Ovary (tissue), 9 donors: ENCODE results near the gene TLR3. TPM values are rescaled to one million over a fixed set of nuclear protein-coding genes. Genes with fewer than 3 reads are reported as not detected.

Experiments used
- DNase-seq, 5 donors: peaks; one replicate each; pipeline ENCODE4 v3.0.0-alpha.2; 2019 to 2020
- H3K27ac ChIP-seq, 2 donors: fragments of 200-600 bp; one replicate each; pipeline versions ENCODE4 v1.5.1 to v1.8.0; 2019 to 2022
- H3K27me3 ChIP-seq: fragments of 200-600 bp; one replicate; pipeline ENCODE4 v1.8.0; 2022
- H3K36me3 ChIP-seq: fragments of 200-600 bp; sonication (generic); one replicate; pipeline ENCODE4 v1.5.1; 2019
- H3K4me1 ChIP-seq: one replicate; pipeline ENCODE4 v1.8.1; 2013; ENCODE audit warnings: mild to moderate bottlenecking, moderate library complexity; ENCODE audit not compliant: insufficient read depth
- H3K4me3 ChIP-seq: fragments of 200-600 bp; sonication (generic); one replicate; pipeline ENCODE4 v1.5.1; 2017
- H3K9me3 ChIP-seq, 2 donors: fragments of 200-600 bp in 1 of 2; sonication (generic) in 1 of 2; one replicate each; pipeline versions ENCODE4 v1.5.1 to v1.8.1; 2013 to 2019; ENCODE audit warnings: mild to moderate bottlenecking in 1 of 2, moderate library complexity in 1 of 2
- CTCF ChIP-seq, 3 donors: fragments of 450-650 bp in 2 of 3; fragments of 200-600 bp in 1 of 3; IDR thresholded peaks; one replicate each; pipeline versions ENCODE4 v1.5.1 to v1.8.0; 2016 to 2022; ENCODE audit warnings: antibody characterized with exemption in 3 of 3, mild to moderate bottlenecking in 1 of 3
- EP300 ChIP-seq: sonication (generic); formaldehyde crosslinking; IDR thresholded peaks from one replicate; pipeline ENCODE4 v1.6.1; 2017; ENCODE audit warnings: antibody characterized with exemption
- POLR2A ChIP-seq: fragments of 450-650 bp; IDR thresholded peaks from one replicate; pipeline ENCODE4 v1.6.1; 2017; ENCODE audit warnings: antibody characterized with exemption, mild to moderate bottlenecking, moderate library complexity
- WGBS, 3 donors: extraction: QIAGEN DNeasy Blood & Tissue Kit in 1 of 3; methylation state at CpG; one replicate each; pipeline versions ENCODE4 v1.1.5 to v1.1.7; 2013 to 2017; 5-methylcytosine and 5-hydroxymethylcytosine counted together
- intact Hi-C, 4 donors: fragments of 100-400 bp; cut with DNase I; formaldehyde crosslinking; loops; one replicate each; pipeline versions ENCODE4 v1.11.0 to v1.15.1; 2022 to 2023
- polyA plus RNA-seq, 2 donors: library from polyadenylated mRNA; stranded (reverse); fragments of 200-250 nt in 1 of 2; fragments of 350-450 nt in 1 of 2; fragmentation: Illumina TruSeq in 1 of 2; extraction: RNeasy Lipid Tissue Mini Kit (QIAGEN cat#74804) in 1 of 2; gene quantifications; one replicate each; pipeline ENCODE4 v1.2.3, GENCODE V29; 2013 to 2014
- small RNA-seq: library from RNA; depleted of rRNA; stranded (forward); fragments of <200 nt; gene quantifications from one replicate; pipeline ENCODE3, GENCODE V24; 2016
- total RNA-seq, 7 donors: library from RNA; depleted of rRNA in 2 of 7; stranded (reverse); fragments of >200 nt in 2 of 7; fragmentation: NEBNext Ultra II Directional in 3 of 7; extraction: Animal tissue kit (Norgen Biotek cat#: 25700) in 3 of 7; gene quantifications; one replicate each; pipeline versions ENCODE4 v1.1.0 to v1.2.4, GENCODE V29; 2016 to 2023
- donor health status: DM: no; HTN: no; CAD: no; lungs with moderate emphysema.
- donor health status: DM: no; HTN: no; CAD: no.
- donor health status: Bipolar disorder and iron deficiency.
- donor health status: DM: yes; HTN: yes; CAD: no.
- donor health status: DM: no; HTN: no; CAD: no.
- donor health status: DM: yes; HTN: yes; CAD: no.

Gene TLR3
- total and polyA plus RNA-seq, 9 donors = 2.2 to 14.8 (median 9.4) TPM

- H3K4me1 ChIP-seq = no peaks in the 10 kb centered on the region
- H3K27ac ChIP-seq = no peak overlapping the region
- intact Hi-C loops = loop anchor here in 1 of 4 donors (10.0 kb wide), 1 partner anchor 69 kb away; the partner anchor contains the start of gene TLR3
- no peaks in the 10 kb centered on the region for H3K36me3 ChIP-seq
- H3K9me3 ChIP-seq = no peaks in the 10 kb centered on the region
- WGBS, 3 donors = 88 to 91% (median 90%) methylated on average over 3 of the region's 3 CpGs
- no peaks in the 10 kb centered on the region for H3K27me3 ChIP-seq
- DNase-seq = no peak
- no peak overlapping the region for H3K4me3 ChIP-seq
- no peak for TF ChIP-seq CTCF (IDR thresholded peaks at IDR 0.05)
- TF ChIP-seq EP300 = no peak
- TF ChIP-seq POLR2A = no peak
Observed at GRCh38 chr4:186134257-186134656, 65.3 kb downstream of the TLR3 start.

- TF ChIP-seq CTCF (IDR thresholded peaks at IDR 0.05) = no peak
- no peak for TF ChIP-seq EP300
- TF ChIP-seq POLR2A = no peak
- Histone ChIP-seq H3K27ac (no peak overlapping the region), H3K27me3 (no peaks in the 10 kb centered on the region), H3K4me3 (no peak overlapping the region), H3K36me3 (no peaks in the 10 kb centered on the region), H3K9me3 (no peaks in the 10 kb centered on the region), H3K4me1 (no peaks in the 10 kb centered on the region)
- DNase-seq = no peak
- WGBS, 3 donors = 93 to 96% (median 93%) methylated on average over 11 of the region's 11 CpGs
- intact Hi-C loops = loop anchor here in 1 of 4 donors (10.0 kb wide), 1 partner anchor 70 kb away; the partner anchor contains the start of gene TLR3
Observed at GRCh38 chr4:186134861-186135260, 65.9 kb downstream of the TLR3 start.

GRCh38 chr4:186137196-186137794, 68.3 kb downstream of the TLR3 start:
- H3K27me3 ChIP-seq = no peaks in the 10 kb centered on the region
- no peaks in the 10 kb centered on the region for H3K4me1 ChIP-seq
- H3K9me3 ChIP-seq = no peaks in the 10 kb centered on the region
- TF ChIP-seq EP300 (no peak), CTCF (IDR thresholded peaks at IDR 0.05) (peak; percentile 47 to 51 (median 50)), POLR2A (no peak)
- 15 to 32% (median 21%) methylated on average over 6 of the region's 6 CpGs for WGBS, 3 donors
- no peaks in the 10 kb centered on the region for H3K36me3 ChIP-seq
- intact Hi-C loops = loop anchor here in 1 of 4 donors (10.0 kb wide), 1 partner anchor 72 kb away; the partner anchor contains the start of gene TLR3
- peak overlapping the region; percentile 17 for H3K4me3 ChIP-seq
- no peak for DNase-seq
- no peak overlapping the region for H3K27ac ChIP-seq

Small RNA genes lying within 50 kb of the gene (small RNA-seq; reads per million reads assigned to genes)
- not detected for gene RF00322
- not detected for gene RNU4-64P

Other genes with a start within 250 kb of the TLR3 start
- gene FAM149A, start 35.5 kb downstream of the TLR3 start, total RNA-seq = 10 to 100 TPM in 5 of 7 donors, 1 to 10 TPM in 2; 6.4 to 14.6 (median 12.7) TPM
- gene FAM149A, start 35.5 kb downstream of the TLR3 start, polyA plus RNA-seq = 10 to 100 TPM in 1 of 2 donors, 1 to 10 TPM in 1; 9.4 to 16.1 TPM
- gene CYP4V2, start 122.4 kb downstream of the TLR3 start, total RNA-seq = 10 to 100 TPM; 11.9 to 35.3 (median 21.0) TPM
- gene CYP4V2, start 122.4 kb downstream of the TLR3 start, polyA plus RNA-seq = 10 to 100 TPM in 1 of 2 donors, 1 to 10 TPM in 1; 8.5 to 12.4 TPM
- 1 to 10 TPM in 2 of 7 donors, under 1 TPM in 5; 0.18 to 1.8 (median 0.77) TPM for gene KLKB1, start 158.4 kb downstream of the TLR3 start, total RNA-seq
- under 1 TPM; 0.38 to 0.50 TPM for gene KLKB1, start 158.4 kb downstream of the TLR3 start, polyA plus RNA-seq
- gene F11, start 197.0 kb downstream of the TLR3 start, total RNA-seq = under 1 TPM in 2 of 7 donors, not detected in 5; 0.20 to 0.23 TPM
- gene F11, start 197.0 kb downstream of the TLR3 start, polyA plus RNA-seq = under 1 TPM in 1 of 2 donors, not detected in 1; 0.05 TPM